ENCODE results near the gene S100A13.

The S100A13 gene

GRCh38 chr1:153612111-153612754 lies 15.1 kb downstream of the S100A13 start:
- Histone ChIP-seq H3K4me3 (ENCODE audit: low read depth in 1 of 2, low read length in 2 of 2) (no peak overlapping the region), H3K4me1 (ENCODE audit: insufficient read depth, low read length) (no peaks in the 10 kb centered on the region), H3K27ac (ENCODE audit: low read length) (no peak overlapping the region), H3K36me3 (ENCODE audit: insufficient read depth, low read length) (no peaks in the 10 kb centered on the region), H2AFZ (ENCODE audit: low read depth, low read length) (no peak overlapping the region), H3K9ac (ENCODE audit: low read depth, low read length) (no peak overlapping the region), H3K9me3 (ENCODE audit: insufficient read depth, low read length, severe bottlenecking) (no peaks in the 10 kb centered on the region), H3K27me3 (ENCODE audit: insufficient read depth, low read length, poor library complexity) (no peaks in the 10 kb centered on the region), H4K20me1 (ENCODE audit: insufficient read depth, low read length) (no peaks in the 10 kb centered on the region; the same call in 1 of the 2 replicates), H3K79me2 (ENCODE audit: insufficient read depth, low read length) (no peaks in the 10 kb centered on the region), H3K4me2 (ENCODE audit: insufficient read depth, low read length) (no peak overlapping the region)
- TF ChIP-seq EZH2 (IDR thresholded peaks at IDR 0.05; ENCODE audit: borderline replicate concordance, low read depth, low read length, severe bottlenecking) = no peak
- TF ChIP-seq, protein P1, sequence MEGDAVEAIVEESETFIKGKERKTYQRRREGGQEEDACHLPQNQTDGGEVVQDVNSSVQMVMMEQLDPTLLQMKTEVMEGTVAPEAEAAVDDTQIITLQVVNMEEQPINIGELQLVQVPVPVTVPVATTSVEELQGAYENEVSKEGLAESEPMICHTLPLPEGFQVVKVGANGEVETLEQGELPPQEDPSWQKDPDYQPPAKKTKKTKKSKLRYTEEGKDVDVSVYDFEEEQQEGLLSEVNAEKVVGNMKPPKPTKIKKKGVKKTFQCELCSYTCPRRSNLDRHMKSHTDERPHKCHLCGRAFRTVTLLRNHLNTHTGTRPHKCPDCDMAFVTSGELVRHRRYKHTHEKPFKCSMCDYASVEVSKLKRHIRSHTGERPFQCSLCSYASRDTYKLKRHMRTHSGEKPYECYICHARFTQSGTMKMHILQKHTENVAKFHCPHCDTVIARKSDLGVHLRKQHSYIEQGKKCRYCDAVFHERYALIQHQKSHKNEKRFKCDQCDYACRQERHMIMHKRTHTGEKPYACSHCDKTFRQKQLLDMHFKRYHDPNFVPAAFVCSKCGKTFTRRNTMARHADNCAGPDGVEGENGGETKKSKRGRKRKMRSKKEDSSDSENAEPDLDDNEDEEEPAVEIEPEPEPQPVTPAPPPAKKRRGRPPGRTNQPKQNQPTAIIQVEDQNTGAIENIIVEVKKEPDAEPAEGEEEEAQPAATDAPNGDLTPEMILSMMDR (IDR thresholded peaks at IDR 0.05; ENCODE audit: borderline replicate concordance, extremely low read depth, low read length, poor library complexity, severe bottlenecking) = no peak
- no peak for ATAC-seq (ENCODE audit: insufficient read depth, low read depth)
- no peak for DNase-seq

DNA sequence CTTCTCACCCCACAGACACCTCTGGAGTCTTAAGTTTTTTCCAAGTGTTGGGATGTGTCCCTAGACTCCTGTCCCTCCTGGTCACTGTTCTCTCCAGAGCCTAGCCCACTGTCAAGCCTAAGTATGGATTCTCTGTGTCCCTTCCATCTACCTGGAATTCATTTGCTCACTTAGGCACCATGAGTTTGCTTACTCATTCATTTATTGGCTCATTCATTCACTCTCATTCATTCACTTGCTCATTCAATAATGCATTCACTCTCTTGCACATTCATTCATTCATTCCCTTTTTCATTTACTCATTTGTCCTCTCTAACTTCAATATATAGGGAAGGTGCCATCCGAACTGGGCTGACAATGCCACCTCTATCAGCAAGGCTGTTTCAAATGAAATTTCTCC lies 15.9 kb downstream of the S100A13 start:
- Histone ChIP-seq H3K4me1 (ENCODE audit: insufficient read depth, low read length) (no peaks in the 10 kb centered on the region), H3K36me3 (ENCODE audit: insufficient read depth, low read length) (no peaks in the 10 kb centered on the region), H3K9ac (ENCODE audit: low read depth, low read length) (no peak overlapping the region), H3K4me3 (ENCODE audit: low read depth in 1 of 2, low read length in 2 of 2) (no peak overlapping the region), H4K20me1 (ENCODE audit: insufficient read depth, low read length) (no peaks in the 10 kb centered on the region), H3K9me3 (ENCODE audit: insufficient read depth, low read length, severe bottlenecking) (no peaks in the 10 kb centered on the region), H3K27me3 (ENCODE audit: insufficient read depth, low read length, poor library complexity) (no peaks in the 10 kb centered on the region), H3K79me2 (ENCODE audit: insufficient read depth, low read length) (no peaks in the 10 kb centered on the region), H2AFZ (ENCODE audit: low read depth, low read length) (no peak overlapping the region), H3K4me2 (ENCODE audit: insufficient read depth, low read length) (no peak overlapping the region), H3K27ac (ENCODE audit: low read length) (no peak overlapping the region)
- DNase-seq = no peak
- TF ChIP-seq, protein P1 (IDR thresholded peaks at IDR 0.05; ENCODE audit: borderline replicate concordance, extremely low read depth, low read length, poor library complexity, severe bottlenecking) = no peak
- no peak for TF ChIP-seq EZH2 (IDR thresholded peaks at IDR 0.05; ENCODE audit: borderline replicate concordance, low read depth, low read length, severe bottlenecking)
- ATAC-seq (ENCODE audit: insufficient read depth, low read depth) = no peak

DNA sequence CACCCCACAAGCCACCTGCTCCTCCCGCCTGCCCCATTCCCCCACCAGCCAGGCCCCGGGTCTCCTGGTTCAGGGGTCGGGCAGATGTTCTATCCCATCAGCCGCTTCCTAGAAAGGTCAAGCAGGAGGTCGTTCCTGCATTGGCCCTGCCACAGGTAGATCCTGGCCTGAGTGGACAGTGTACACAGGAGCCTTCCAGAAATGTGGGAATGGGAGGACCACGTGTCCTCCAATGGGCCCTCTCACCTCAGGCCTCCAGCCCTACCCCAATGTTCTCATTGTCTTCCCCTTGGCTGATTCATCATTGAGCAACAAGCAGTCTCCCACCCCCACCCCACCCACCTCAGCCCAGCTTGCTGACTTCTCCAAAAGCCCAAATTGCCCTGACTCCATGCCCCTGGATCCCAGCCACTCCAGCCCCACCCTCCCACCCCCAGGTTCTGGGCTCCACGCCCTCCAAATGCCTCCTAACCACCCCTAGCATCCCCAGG lies 16.4 kb downstream of the S100A13 start:
- no peak overlapping the region for H3K4me2 ChIP-seq (ENCODE audit: insufficient read depth, low read length)
- no peaks in the 10 kb centered on the region for H4K20me1 ChIP-seq (ENCODE audit: insufficient read depth, low read length)
- H3K36me3 ChIP-seq (ENCODE audit: insufficient read depth, low read length) = no peaks in the 10 kb centered on the region
- DNase-seq (no peak), ATAC-seq (ENCODE audit: insufficient read depth, low read depth) (no peak)
- H3K27ac ChIP-seq (ENCODE audit: low read length) = no peak overlapping the region
- H3K9ac ChIP-seq (ENCODE audit: low read depth, low read length) = no peak overlapping the region
- H3K27me3 ChIP-seq (ENCODE audit: insufficient read depth, low read length, poor library complexity) = no peaks in the 10 kb centered on the region
- H3K9me3 ChIP-seq (ENCODE audit: insufficient read depth, low read length, severe bottlenecking) = no peaks in the 10 kb centered on the region
- H3K4me3 ChIP-seq (ENCODE audit: low read depth in 1 of 2, low read length in 2 of 2) = no peak overlapping the region
- no peaks in the 10 kb centered on the region for H3K4me1 ChIP-seq (ENCODE audit: insufficient read depth, low read length)
- H3K79me2 ChIP-seq (ENCODE audit: insufficient read depth, low read length) = no peaks in the 10 kb centered on the region
- TF ChIP-seq, protein P1 (IDR thresholded peaks at IDR 0.05; ENCODE audit: borderline replicate concordance, extremely low read depth, low read length, poor library complexity, severe bottlenecking) = no peak
- no peak overlapping the region for H2AFZ ChIP-seq (ENCODE audit: low read depth, low read length)
